Stimulated activated CD4-positive, alpha-beta T cell treated with anti-CD3 and anti-CD28 coated beads, TNF-alpha, amount 100 ng/mL, for 24 hours (primary cell): ENCODE measurements around the gene CYB561D2.

Experiments used
- DNase-seq, 3 experiments: peaks; one replicate each; pipeline ENCODE4 v3.0.0-alpha.2; 2020; ENCODE audit warnings: low read depth in 3 of 3

CYB561D2 gene

GRCh38 chr3:50365080-50365841 lies 14.6 kb downstream of the CYB561D2 start:
- peak; percentile 88 to 94 (median 92) for DNase-seq

- no peak for DNase-seq
Measured at GRCh38 chr3:50365842-50366220, 15.2 kb downstream of the CYB561D2 start.

GRCh38 chr3:50369012-50369670 lies 18.5 kb downstream of the CYB561D2 start:
- DNase-seq: no peak

- no peak for DNase-seq
Measured at GRCh38 chr3:50370594-50370993, 19.9 kb downstream of the CYB561D2 start.

- no peak for DNase-seq
Measured at GRCh38 chr3:50371133-50371685, 20.5 kb downstream of the CYB561D2 start.

- DNase-seq: no peak
Measured at GRCh38 chr3:50372349-50372748, 21.7 kb downstream of the CYB561D2 start.

- no peak for DNase-seq
Measured at GRCh38 chr3:50373146-50374051, 22.7 kb downstream of the CYB561D2 start.

GRCh38 chr3:50374363-50375257 lies 23.9 kb downstream of the CYB561D2 start:
- DNase-seq: no peak

- no peak for DNase-seq
Measured at GRCh38 chr3:50375258-50375931, 24.7 kb downstream of the CYB561D2 start.

GRCh38 chr3:50378024-50378423 lies 27.4 kb downstream of the CYB561D2 start:
- no peak for DNase-seq

GRCh38 chr3:50378757-50379156 lies 28.1 kb downstream of the CYB561D2 start:
- DNase-seq: no peak

- DNase-seq: no peak
Measured at GRCh38 chr3:50380405-50381085, 29.9 kb downstream of the CYB561D2 start.

GRCh38 chr3:50381383-50381782 lies 30.7 kb downstream of the CYB561D2 start:
- DNase-seq: no peak

- DNase-seq: no peak
Measured at GRCh38 chr3:50382722-50383121, 32.1 kb downstream of the CYB561D2 start.

- DNase-seq: no peak
Measured at GRCh38 chr3:50383750-50384149, 33.1 kb downstream of the CYB561D2 start.

- no peak for DNase-seq
Measured at GRCh38 chr3:50385754-50386153, 35.1 kb downstream of the CYB561D2 start.

GRCh38 chr3:50388016-50388719 lies 37.5 kb downstream of the CYB561D2 start:
- no peak for DNase-seq

- no peak for DNase-seq
Measured at GRCh38 chr3:50388720-50389413, 38.2 kb downstream of the CYB561D2 start.

- DNase-seq: no peak
Measured at GRCh38 chr3:50389414-50389767, 38.7 kb downstream of the CYB561D2 start.
